Sigmoid colon (tissue), 4 donors: ENCODE data around the gene SEC11A.

Experiments used
- CTCF ChIP-seq, 4 experiments: fragments of 450-650 bp in 3 of 4; fragments of 200-600 bp in 1 of 4; IDR thresholded peaks; one replicate each; pipeline ENCODE4 v1.5.1; 2016 to 2019; ENCODE audit warnings: antibody characterized with exemption in 4 of 4, mild to moderate bottlenecking in 3 of 4, moderate library complexity in 2 of 4
- EP300 ChIP-seq, 4 donors: sonication (generic); formaldehyde crosslinking; IDR thresholded peaks; one replicate each; pipeline ENCODE4 v1.6.1; 2017; ENCODE audit warnings: antibody characterized with exemption in 4 of 4
- POLR2AphosphoS5 ChIP-seq, 4 donors: sonication (generic); formaldehyde crosslinking; IDR thresholded peaks; one replicate each; pipeline ENCODE4 v1.6.1; 2017; ENCODE audit warnings: antibody characterized with exemption in 4 of 4

GRCh38 chr15:84657748-84658079 lies 58.2 kb downstream of the SEC11A start:
- TF ChIP-seq CTCF (IDR thresholded peaks at IDR 0.05) (no peak), POLR2AphosphoS5 (IDR thresholded peaks at IDR 0.05) (no peak), EP300 (IDR thresholded peaks at IDR 0.05) (no peak)
